Neural progenitor cell (in vitro differentiated cells): ENCODE results near the gene MUC22.

Experiments used
- EZH2 ChIP-seq: fragments of 200-600 bp; sonication (generic); IDR thresholded peaks from 2 replicates; pipeline ENCODE4 v1.6.1; 2017; ENCODE audit warnings: antibody characterized with exemption, mild to moderate bottlenecking, moderate library complexity
- TF ChIP-seq, protein P1 (sequence below): fragments of 200-600 bp; sonication (generic); IDR thresholded peaks from 2 replicates; pipeline ENCODE4 v1.5.1; 2017; ENCODE audit warnings: antibody characterized with exemption, mild to moderate bottlenecking

DNA sequence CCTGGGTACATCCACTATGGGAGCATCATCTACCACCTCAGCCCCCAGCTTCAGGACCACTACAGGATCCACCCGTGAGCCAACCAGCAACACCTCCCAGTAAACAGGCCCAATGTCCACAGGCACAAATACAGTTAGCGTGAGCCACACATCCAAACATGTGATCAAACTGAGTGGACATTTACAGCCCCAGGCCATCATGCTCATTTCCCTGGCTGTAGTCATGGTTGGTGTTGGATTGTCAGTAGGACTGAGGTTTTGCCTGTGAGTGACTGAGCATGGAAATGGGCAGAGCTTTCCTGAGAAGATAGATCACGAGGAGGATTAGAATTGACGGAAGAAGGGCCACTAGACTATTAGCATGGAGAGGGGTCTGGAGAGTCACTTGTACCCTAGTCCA is 37.5 kb upstream of the MUC22 start:
- TF ChIP-seq, protein P1, sequence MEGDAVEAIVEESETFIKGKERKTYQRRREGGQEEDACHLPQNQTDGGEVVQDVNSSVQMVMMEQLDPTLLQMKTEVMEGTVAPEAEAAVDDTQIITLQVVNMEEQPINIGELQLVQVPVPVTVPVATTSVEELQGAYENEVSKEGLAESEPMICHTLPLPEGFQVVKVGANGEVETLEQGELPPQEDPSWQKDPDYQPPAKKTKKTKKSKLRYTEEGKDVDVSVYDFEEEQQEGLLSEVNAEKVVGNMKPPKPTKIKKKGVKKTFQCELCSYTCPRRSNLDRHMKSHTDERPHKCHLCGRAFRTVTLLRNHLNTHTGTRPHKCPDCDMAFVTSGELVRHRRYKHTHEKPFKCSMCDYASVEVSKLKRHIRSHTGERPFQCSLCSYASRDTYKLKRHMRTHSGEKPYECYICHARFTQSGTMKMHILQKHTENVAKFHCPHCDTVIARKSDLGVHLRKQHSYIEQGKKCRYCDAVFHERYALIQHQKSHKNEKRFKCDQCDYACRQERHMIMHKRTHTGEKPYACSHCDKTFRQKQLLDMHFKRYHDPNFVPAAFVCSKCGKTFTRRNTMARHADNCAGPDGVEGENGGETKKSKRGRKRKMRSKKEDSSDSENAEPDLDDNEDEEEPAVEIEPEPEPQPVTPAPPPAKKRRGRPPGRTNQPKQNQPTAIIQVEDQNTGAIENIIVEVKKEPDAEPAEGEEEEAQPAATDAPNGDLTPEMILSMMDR, result no peak
- no peak for TF ChIP-seq EZH2
